Measurements from ENCODE around the gene MACROD2. TPM values are rescaled to one million over a fixed set of nuclear protein-coding genes. Genes with fewer than 3 reads are reported as not detected.
"Not testable (repeated sequence)": the region's sequence is repeated elsewhere in the genome, so short reads cannot be mapped to it uniquely, and the experiment has no call there.

Gene MACROD2
- total RNA-seq, 1 donor from 2014 or later, result 17.6 TPM

GRCh38 chr20:15986690-15987089 lies 1991.4 kb downstream of the MACROD2 start:
- no peak for DNase-seq

- no peak for DNase-seq
These were observed 1996.0 kb downstream of the MACROD2 start for GRCh38 chr20:15991279-15991678.

GRCh38 chr20:15992564-15992963 lies 1997.2 kb downstream of the MACROD2 start:
- DNase-seq, result no peak

GRCh38 chr20:16000112-16000511 lies 2004.8 kb downstream of the MACROD2 start:
- DNase-seq, result no peak

GRCh38 chr20:16001286-16001685 lies 2006.0 kb downstream of the MACROD2 start:
- no peak for DNase-seq

GRCh38 chr20:16003310-16003709 lies 2008.0 kb downstream of the MACROD2 start:
- no peak for DNase-seq

- DNase-seq, result no peak
These were observed 2009.0 kb downstream of the MACROD2 start for GRCh38 chr20:16004108-16004854.

DNA sequence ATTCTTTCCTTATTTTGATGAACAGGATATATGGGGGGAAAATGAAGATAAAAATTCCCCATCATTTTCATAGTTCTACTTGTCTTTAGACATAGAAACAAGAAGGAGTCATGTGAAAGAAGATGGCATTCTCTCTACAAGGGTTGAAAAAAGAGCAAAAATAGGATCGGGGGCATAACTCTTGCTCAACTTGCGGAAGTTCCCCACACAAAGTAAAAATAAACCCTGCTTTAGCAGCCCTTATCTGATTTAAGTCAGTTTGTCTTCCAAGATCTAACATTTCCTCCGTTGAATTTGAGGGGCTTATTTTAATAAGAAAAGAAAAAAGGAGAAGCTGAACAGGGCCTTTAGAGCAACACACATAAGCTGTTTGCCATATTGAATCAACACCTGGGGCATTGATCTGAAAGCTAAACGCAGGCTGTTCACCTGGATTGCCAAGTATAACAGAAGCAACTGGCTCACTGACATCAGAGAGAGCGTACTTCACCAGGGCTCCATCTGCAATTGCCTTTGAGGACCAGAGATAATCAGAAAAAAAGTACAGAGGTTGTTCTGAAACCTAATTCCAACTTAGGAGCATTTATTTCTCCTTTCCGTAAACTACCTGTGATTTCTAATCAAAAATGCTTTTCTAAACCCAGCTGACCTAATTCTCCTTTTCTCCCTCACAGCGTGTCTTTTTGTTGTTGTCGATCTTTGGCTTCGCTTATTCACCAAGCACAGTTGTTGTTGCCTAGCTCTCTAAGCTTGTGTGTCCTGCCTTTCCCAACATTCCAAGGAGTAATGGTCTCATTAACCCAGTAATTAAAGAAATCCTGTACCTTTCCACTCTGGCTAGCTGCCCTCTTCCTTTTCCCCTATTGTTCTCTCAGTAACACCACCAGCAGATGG lies 2010.0 kb downstream of the MACROD2 start:
- DNase-seq, result no peak

DNA sequence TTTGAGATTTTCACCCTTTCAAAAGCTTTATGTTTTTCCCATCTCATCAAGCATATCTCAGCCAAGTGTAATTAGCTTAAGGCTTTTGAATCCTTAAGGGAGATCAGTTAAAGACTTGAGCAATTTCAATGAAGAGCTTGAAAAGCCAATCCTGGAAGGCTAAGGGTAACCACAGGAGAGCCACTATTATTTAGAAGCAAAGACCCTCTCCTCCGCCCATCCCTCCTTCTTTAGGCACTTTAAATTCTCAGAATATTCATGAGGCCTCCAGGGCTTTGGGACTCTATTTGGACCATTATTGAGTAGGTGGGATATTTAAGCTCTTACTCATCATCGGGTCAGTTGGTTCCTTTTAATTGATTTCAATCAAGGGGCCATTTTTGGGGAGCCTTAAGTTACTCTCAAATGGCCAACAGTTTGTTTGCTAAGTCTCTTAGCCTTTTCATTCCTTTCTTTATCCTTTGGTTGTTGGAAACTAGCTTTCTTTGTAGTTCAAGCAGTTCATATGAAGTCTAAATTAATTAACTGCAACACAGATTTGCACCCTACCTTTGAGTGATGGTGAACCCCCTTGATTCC lies 2010.7 kb downstream of the MACROD2 start:
- no peak for DNase-seq

DNA sequence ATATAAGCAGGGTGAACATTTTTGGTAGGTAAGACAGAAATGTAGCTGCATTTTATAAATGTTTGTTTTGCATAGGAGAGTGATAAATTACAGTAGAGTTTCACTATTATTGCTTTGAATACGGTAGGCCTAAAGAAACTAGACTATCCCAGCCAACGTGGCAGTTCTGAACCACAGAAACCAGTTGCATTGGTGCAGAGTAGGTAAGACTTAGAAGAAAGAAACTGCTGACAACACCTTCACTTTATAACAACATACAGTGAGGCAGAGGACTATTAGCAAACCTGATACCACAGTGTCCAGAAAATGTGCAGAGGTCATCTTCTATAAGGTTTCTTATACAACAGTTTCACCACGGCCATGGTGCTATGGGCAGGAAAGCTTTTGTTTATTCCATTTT lies 2011.8 kb downstream of the MACROD2 start:
- DNase-seq, result no peak

DNA sequence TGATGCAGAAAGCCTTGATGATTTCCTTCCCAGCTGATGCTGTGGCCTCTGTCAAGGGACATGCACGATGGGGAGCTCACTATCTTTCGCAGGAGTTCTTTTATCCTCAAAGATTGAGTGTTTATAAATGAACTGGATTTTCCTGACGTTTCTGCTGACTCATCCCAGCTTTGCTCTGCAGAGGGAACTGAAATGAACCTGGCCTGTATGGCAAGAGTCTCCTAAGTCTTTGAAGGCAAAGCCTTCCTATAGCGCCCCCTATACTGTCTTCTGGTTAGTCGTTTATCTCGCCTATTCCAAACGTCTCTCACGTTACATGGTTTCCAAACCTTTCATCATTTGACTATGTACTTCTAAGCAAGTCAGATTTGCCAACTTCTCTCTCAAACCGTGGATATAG lies 2012.6 kb downstream of the MACROD2 start:
- DNase-seq, result no peak

- DNase-seq, result no peak
These were observed 2015.7 kb downstream of the MACROD2 start for GRCh38 chr20:16011056-16011455.

DNA sequence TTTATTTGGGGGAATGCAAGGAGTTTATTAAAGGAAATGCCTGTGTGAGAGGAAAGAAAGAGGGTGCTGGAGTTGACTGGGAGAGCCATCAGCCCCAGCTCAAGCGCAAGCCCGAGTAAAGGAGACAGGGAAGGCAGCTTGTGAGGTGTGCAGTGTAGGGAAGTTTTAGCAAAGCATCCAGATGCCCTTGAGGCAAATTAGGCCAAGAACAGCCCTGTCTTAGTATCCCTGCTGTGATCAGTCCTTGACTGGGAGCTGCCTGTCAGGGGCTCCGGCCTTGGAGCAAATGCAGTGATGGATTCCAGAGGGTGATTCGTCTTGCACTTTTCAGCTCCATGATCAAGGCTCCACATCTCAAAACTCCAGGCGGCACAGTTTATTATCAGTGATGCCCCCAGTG lies 2016.2 kb downstream of the MACROD2 start:
- DNase-seq, result no peak

GRCh38 chr20:16012934-16013333 lies 2017.6 kb downstream of the MACROD2 start:
- not testable (repeated sequence) for DNase-seq

GRCh38 chr20:16013631-16014030 lies 2018.3 kb downstream of the MACROD2 start:
- DNase-seq, result no peak

GRCh38 chr20:16014436-16014835 lies 2019.1 kb downstream of the MACROD2 start:
- DNase-seq, result no peak

- DNase-seq, result no peak
These were observed 2022.3 kb downstream of the MACROD2 start for GRCh38 chr20:16017656-16018055.

GRCh38 chr20:16018881-16019280 lies 2023.6 kb downstream of the MACROD2 start:
- DNase-seq, result no peak

DNA sequence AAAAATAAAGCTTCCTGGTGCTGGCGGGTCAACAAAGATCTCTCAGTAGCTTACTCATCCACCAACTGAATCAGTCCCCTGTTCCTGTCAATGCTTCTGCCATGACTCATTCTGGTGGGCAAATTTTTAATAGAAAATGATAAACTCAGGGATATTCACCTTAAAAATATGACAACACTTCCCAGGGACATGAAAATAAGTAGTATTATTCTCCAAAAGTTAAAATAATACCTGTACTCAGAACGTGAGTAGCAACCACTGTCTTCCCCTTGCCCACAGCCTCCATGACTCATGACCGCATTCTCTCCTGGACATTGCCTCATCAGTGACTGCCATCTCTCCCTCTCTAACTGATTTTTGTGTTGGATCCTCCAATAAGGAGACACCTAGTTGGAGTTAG lies 2025.7 kb downstream of the MACROD2 start:
- no peak for DNase-seq

- no peak for DNase-seq
These were observed 2029.8 kb downstream of the MACROD2 start for GRCh38 chr20:16025084-16025483.

- DNase-seq, result no peak
These were observed 2032.4 kb downstream of the MACROD2 start for GRCh38 chr20:16027686-16028085.

- no peak for DNase-seq
These were observed 2033.6 kb downstream of the MACROD2 start for GRCh38 chr20:16028923-16029322.

DNA sequence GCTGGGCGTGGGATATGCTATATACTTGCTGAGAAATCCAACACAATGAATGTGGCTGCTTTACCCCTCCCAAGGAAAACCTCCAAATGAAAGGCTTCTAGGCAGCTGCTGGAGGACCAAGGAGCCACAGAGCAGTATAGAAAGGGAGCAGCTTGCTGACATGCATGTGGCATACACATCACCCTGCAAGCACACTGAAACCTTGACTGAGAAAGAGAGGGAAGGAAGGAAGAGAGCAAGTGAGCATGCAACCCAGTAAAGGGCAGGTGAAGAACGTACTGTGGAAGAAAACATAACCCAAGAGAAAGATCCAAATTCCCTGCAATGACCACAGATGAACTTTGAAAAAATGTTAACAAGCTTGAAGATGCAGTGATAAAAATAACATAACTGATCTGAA lies 2034.9 kb downstream of the MACROD2 start:
- no peak for DNase-seq
